ENCODE results near the gene AP1S3.

GRCh38 chr2:223786943-223787342, 50.4 kb downstream of the AP1S3 start:
- no peak for TF ChIP-seq CTCF (conservative IDR thresholded peaks at IDR 0.05)
- no peak for TF ChIP-seq EZH2 (IDR thresholded peaks at IDR 0.05; ENCODE audit: low read depth)
